Activated naive CD4-positive, alpha-beta T cell treated with anti-CD3 and anti-CD28 coated beads, Interleukin-2, amount 50 U/mL, for 16 hours (primary cell): ENCODE results near the gene MPDZ.

Source experiments
- DNase-seq: peaks from one replicate; pipeline ENCODE4 v3.0.0-alpha.2; 2020

The MPDZ gene

GRCh38 chr9:13175732-13176131 is 103.8 kb downstream of the MPDZ start:
- no peak for DNase-seq

DNA sequence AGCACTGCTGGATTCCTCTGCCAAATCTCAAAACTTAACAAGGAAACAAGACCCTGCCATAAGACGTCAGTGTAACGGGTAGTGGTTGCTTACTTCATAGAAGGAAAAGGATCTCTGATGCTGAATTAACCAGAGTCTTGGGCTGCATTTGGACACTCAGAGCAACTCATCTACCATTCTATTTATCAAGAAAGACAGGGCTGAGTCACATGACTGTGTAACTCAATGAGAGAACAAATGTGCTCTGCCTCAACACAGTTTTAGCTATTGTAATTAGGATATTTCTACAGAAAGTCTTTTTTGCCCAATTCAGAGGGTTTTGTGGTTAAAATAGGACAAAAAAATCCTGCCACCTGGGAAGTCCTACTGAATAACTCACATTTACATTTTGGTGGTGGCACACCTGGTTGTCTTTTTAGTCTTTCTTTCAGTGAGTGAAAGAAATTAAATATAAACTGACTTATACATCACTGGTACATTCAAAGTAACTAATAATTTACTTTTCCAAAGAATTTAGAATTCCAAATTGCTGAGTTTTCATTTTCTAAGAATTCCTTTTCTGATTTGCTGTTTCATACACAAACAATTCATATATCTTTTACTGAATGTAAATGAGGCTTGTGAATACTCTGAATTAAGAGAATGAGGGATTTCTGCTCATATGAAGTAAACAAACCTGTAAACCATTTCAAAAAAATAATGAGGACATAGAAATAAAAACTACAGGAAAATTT is 104.4 kb downstream of the MPDZ start:
- no peak for DNase-seq

DNA sequence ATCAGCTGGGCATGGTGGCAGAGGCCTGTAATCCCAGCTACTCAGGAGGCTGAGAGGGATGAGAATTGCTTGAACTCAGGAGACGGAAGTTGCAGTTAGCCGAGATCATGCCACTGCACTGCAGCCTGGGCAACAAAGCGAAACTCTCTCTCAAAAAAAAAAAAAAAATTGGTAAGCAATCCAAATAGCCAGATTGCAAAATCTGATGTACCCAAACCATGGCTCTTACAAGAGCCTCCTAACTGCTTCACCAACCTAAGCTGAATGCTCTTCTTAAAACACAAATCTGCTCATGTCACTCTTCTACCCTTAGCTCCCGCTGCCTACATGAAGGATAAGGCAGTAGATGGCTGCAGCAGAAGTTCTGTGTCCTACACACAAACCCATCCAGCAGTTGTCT is 105.9 kb downstream of the MPDZ start:
- no peak for DNase-seq

- no peak for DNase-seq
Measured at GRCh38 chr9:13171261-13171660, 108.2 kb downstream of the MPDZ start.

- no peak for DNase-seq
Measured at GRCh38 chr9:13166996-13167395, 112.5 kb downstream of the MPDZ start.

DNA sequence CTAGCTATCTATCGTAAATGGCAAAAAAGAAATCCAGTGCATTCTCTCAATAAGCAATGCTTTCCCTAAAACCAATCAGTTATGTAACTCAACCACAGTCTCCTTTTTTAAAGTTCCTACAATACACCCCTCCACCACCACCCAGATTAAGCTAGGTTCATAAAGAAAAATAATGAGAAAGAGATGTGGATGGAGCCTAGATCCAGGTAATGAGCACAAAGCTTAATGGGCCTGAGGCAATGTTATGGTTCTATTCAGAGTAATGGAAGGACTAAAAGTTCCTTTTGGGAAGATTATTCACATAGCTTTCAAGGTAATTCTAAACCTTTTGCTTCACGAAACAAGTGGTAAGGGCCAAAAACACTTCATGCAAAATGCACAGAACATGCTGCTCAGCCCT is 113.5 kb downstream of the MPDZ start:
- no peak for DNase-seq

DNA sequence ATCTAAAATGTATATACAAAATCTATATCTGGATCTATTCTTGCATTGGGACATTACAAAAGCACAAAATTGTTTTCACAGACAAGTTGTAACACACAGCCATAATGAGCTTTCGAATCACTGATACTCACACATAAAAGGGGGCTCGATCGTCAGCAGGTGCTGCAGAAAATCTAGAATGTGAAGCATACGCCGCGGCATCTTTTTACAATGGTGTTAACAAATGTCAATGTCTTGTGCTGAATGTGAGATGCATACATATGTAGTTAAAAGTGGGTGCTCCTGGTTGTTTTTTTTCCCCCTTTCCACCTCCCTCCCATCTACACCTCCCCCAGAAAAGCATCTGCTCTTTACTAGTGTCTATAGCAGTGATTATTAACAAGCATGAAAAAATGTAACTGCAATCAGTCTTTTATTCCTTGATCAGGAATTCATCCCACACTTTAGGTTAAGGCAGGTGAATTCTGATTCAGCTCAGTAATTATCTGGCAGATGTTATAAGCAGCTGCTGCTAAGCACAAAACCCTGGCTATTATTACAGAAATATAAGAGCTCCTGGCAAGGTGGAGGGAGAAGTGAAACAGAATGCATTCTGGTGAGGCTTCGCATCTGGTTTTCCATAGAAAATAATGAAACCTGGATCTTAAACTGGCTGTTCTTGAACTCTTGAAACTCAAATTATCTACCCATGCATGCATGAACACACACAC is 114.1 kb downstream of the MPDZ start:
- DNase-seq = no peak

- DNase-seq = no peak
Measured at GRCh38 chr9:13163946-13164345, 115.5 kb downstream of the MPDZ start.

- DNase-seq = no peak
Measured at GRCh38 chr9:13163287-13163686, 116.2 kb downstream of the MPDZ start.

- DNase-seq = no peak
Measured at GRCh38 chr9:13160051-13160450, 119.4 kb downstream of the MPDZ start.

GRCh38 chr9:13158986-13159385 is 120.5 kb downstream of the MPDZ start:
- DNase-seq = no peak

GRCh38 chr9:13151489-13151888 is 128.0 kb downstream of the MPDZ start:
- DNase-seq = no peak

DNA sequence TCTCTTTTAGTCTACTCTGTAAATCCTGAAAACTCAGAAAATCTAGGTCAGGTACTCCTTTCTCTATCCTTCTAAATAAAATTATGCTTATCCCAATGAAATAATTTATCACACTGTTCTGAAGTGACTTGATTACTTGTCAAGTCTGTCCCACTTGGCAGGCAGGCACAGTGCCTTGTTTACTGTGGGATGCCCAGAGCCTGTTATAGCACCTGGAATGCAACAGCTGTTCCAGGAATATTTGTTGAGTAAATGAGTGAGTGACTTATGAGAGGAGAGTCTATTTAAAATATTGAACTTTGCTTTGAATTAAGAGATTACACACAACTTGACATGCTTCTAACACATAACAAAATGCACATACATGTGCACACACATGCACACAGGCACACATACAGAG is 130.0 kb downstream of the MPDZ start:
- no peak for DNase-seq

DNA sequence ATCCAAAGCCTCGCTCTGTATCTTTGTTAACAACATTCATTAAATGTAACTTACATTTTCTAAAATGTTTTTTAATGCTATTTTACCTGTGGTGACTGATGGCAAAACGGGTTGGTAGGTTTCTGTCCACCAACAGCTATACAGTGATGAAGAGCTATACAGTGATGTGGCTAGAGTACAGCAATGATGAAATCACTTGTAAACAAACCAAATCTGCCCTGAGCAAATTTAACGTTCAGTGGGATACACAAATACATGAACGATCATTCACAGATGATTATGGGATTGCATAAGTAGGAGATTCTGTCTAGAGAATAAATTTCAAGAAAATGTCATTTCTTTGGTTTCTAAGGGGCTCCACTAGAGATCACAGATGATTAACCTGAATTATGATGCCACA is 132.7 kb downstream of the MPDZ start:
- no peak for DNase-seq

GRCh38 chr9:13145340-13145739 is 134.2 kb downstream of the MPDZ start:
- DNase-seq = no peak

DNA sequence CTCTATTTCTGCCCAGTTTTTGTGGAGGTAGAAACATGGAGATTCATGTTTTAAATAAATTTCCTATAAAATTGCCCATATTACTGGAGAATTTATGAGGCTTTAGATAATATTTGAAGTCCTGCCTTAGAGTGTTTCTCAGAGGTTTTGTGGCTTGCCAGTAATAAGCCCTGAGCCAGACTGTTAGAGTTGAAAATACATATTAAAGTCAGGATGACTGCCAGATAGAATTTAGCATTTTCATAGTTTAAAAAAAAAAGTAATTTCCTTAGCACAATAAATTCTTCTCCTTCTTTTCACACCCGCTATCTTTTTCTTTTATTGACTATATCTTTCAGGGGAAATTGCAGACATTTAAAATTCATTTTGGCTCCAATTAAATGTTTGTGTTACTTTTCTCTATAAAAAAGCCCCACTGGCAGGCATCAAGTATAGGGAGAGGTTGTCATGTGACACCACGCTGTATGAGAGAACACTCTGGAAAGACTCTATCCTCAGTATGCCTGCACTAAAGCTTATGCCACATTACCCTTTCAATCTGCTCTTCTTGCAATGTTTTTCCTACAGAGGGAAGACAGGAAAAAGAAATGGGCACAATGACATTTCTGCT is 135.2 kb downstream of the MPDZ start:
- no peak for DNase-seq

- no peak for DNase-seq
Measured at GRCh38 chr9:13143281-13143680, 136.2 kb downstream of the MPDZ start.

DNA sequence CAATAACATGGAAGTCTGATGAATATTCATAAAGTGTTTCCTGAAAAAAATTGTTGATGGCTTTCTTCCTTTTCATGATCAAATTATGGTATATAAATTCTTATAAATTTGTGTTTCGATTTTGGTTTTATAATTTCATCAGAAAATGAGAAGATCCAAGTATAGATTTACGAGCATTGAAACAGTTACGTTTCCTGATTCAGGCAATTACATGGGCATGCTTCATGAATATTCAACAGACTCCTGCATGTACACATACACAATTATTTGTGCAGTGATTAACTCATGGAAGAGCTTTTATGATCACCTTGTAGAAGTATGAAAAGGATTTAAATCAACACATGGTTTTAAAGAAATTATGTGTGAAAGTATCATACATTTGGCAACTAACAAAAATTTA is 136.7 kb downstream of the MPDZ start:
- DNase-seq = no peak

DNA sequence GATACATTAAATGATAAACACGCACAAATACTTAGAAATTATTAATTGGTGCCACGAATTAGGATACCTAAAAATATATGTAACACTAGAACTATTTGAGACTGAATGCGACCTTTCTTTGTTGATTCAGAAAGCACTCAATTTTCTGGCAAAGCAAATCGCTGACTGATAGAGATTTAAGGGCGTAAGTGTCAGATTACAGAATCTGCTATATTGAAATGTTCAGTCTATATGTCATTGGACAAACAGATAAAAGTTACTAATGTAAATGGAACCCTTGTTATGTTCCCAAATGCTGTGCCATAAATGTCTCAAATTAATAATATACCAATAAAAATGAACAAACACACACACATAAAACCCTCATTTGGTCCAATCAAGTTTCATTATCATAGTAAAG is 137.9 kb downstream of the MPDZ start:
- no peak for DNase-seq

DNA sequence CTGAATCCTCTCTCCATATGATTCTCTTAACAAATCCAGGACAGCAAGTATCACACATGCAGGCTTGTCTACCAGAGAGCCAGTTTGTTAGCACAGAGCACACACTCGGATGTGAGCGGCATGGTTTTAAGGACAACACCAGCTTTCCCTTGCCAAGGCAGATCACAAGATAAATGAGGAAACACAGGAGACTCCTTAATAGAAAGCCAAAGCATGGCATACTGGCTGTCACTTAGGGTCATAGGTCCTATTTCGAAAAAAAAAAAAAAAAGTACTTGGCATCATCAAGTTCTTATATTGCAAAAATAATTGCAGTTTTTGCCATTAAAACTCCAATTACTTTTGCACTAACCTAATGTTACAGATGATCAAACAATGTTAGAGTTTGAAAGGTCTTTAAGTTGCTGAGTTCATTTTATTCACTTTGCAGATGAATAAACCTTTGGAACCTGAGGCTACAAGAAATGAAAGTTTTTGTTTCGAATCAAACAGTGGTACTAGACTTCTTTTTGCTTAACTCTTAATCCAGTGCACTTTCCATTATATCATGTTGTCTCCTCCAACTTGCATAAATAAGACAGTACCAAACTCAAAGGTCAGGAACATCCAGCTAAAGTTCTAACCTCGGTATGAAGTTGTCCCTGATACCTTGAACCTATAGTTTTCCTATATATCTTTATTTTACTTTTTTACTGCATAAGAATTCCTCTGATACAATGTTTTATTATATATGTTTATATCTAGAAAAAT is 138.5 kb downstream of the MPDZ start:
- DNase-seq = no peak

GRCh38 chr9:13139641-13140171 is 139.8 kb downstream of the MPDZ start:
- DNase-seq = no peak

DNA sequence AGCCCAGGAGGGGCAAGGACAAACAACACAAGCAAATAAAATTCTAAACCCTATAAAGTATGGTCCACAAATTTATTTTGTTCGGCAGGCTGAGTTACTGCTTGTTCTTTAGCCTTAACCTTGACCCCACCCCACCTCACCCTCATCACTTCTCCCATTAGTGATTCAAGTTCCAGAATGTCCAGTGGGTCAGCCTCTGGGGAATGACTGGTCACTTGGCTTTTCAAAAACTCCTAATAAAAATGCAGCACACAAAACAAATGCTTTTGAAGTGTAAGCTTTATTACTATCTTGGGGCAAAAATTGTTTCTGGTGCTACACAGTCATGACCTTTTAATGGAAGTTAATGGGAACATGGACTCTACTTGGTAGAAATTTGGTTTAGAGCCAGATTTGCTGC is 142.1 kb downstream of the MPDZ start:
- no peak for DNase-seq

GRCh38 chr9:13131991-13132390 is 147.5 kb downstream of the MPDZ start:
- DNase-seq = no peak
